Neural cell (in vitro differentiated cells): ENCODE measurements around the gene CNOT2. TPM values are rescaled to one million over a fixed set of nuclear protein-coding genes. Genes with fewer than 3 reads are reported as not detected.

Experiments
- H2AFZ ChIP-seq: fragments of 200-600, 300-800 bp; sonication (generic), shearing (Covaris generic); 2 replicates; pipeline ENCODE4 v1.6.0; 2014; ENCODE audit warnings: low read depth, mild to moderate bottlenecking, antibody characterized with exemption, low read length, moderate library complexity
- H3F3A ChIP-seq: fragments of 200-600 bp; shearing (Covaris generic); 2 replicates; pipeline ENCODE4 v1.6.1; 2016; ENCODE audit warnings: mild to moderate bottlenecking, moderate library complexity, mixed read lengths, antibody characterized with exemption, low read length; ENCODE audit not compliant: insufficient read depth, poor library complexity, severe bottlenecking
- H3K27ac ChIP-seq: fragments of 200-600, 300-800 bp; sonication (generic), shearing (Covaris generic); 2 replicates; pipeline ENCODE4 v1.5.1; 2014; ENCODE audit warnings: mild to moderate bottlenecking, low read length, moderate library complexity
- H3K27me3 ChIP-seq: fragments of 300-800, 200-600 bp; sonication (generic), shearing (Covaris generic); 2 replicates; pipeline ENCODE4 v1.6.0; 2014; ENCODE audit warnings: mild to moderate bottlenecking, low read depth, low read length, moderate library complexity; ENCODE audit not compliant: insufficient read depth
- H3K36me3 ChIP-seq: fragments of 300-800, 200-600 bp; sonication (generic), shearing (Covaris generic); 2 replicates; pipeline ENCODE4 v1.5.1; 2014; ENCODE audit warnings: mild to moderate bottlenecking, antibody characterized with exemption, low read length, moderate library complexity; ENCODE audit not compliant: insufficient read depth
- H3K4me2 ChIP-seq: fragments of 300-800, 200-600 bp; sonication (generic), shearing (Covaris generic); 2 replicates; pipeline ENCODE4 v1.6.0; 2014; ENCODE audit warnings: mild to moderate bottlenecking, low read length
- H3K4me3 ChIP-seq: fragments of 300-800, 200-600 bp; sonication (generic), shearing (Covaris generic); 2 replicates; pipeline ENCODE4 v1.5.1; 2014; ENCODE audit warnings: mild to moderate bottlenecking, low read length, moderate library complexity
- H3K79me2 ChIP-seq: fragments of 200-600 bp; shearing (Covaris generic); replicated peaks from 2 replicates; pipeline ENCODE4 v1.6.0; 2014; ENCODE audit warnings: mild to moderate bottlenecking, low read length, moderate library complexity; ENCODE audit not compliant: insufficient read depth
- H3K9ac ChIP-seq: fragments of 300-800, 200-600 bp; sonication (generic), shearing (Covaris generic); 2 replicates; pipeline ENCODE4 v1.6.1; 2016; ENCODE audit warnings: mild to moderate bottlenecking, low read length, mixed read lengths
- H3K9me2 ChIP-seq: fragments of 200-600 bp; shearing (Covaris generic); 2 replicates; pipeline ENCODE4 v1.6.1; 2016; ENCODE audit warnings: mild to moderate bottlenecking, low read length, mixed read lengths; ENCODE audit not compliant: insufficient read depth
- H3K9me3 ChIP-seq: fragments of 200-600, 300-800 bp; sonication (generic), shearing (Covaris generic); 2 replicates; pipeline ENCODE4 v1.6.1; 2016; ENCODE audit warnings: mild to moderate bottlenecking, mixed run types, low read length, moderate library complexity, mixed read lengths
- H4K20me1 ChIP-seq: fragments of 200-600 bp; shearing (Covaris generic); 2 replicates; pipeline ENCODE4 v1.6.1; 2016; ENCODE audit warnings: mild to moderate bottlenecking, mixed run types; ENCODE audit not compliant: insufficient read depth
- EP300 ChIP-seq: fragments of 450-650 bp; conservative IDR thresholded peaks from 2 replicates; pipeline ENCODE4 v1.6.1; 2014; ENCODE audit warnings: antibody characterized with exemption, mild to moderate bottlenecking, moderate library complexity; ENCODE audit not compliant: poor library complexity, severe bottlenecking
- EZH2 ChIP-seq: fragments of 200-600, 300-800 bp; shearing (Covaris generic), sonication (generic); IDR thresholded peaks from 2 replicates; pipeline ENCODE4 v1.6.1; 2014; ENCODE audit warnings: antibody characterized with exemption, low read length, borderline replicate concordance, mild to moderate bottlenecking; ENCODE audit not compliant: insufficient read depth, poor library complexity, severe bottlenecking
- MXI1 ChIP-seq: fragments of 450-650 bp; conservative IDR thresholded peaks from 2 replicates; pipeline ENCODE4 v1.6.1; 2014; ENCODE audit warnings: antibody characterized with exemption, mild to moderate bottlenecking; ENCODE audit not compliant: poor library complexity, severe bottlenecking
- POLR2AphosphoS5 ChIP-seq: IDR thresholded peaks from 2 replicates; pipeline ENCODE4 v1.6.1; 2012
- RAD21 ChIP-seq: fragments of 450-650 bp; conservative IDR thresholded peaks from 2 replicates; pipeline ENCODE4 v1.6.1; 2014; ENCODE audit warnings: antibody characterized with exemption, mild to moderate bottlenecking, moderate library complexity
- SMC3 ChIP-seq: fragments of 450-650 bp; conservative IDR thresholded peaks from 2 replicates; pipeline ENCODE4 v1.6.1; 2014; ENCODE audit warnings: antibody characterized with exemption, mild to moderate bottlenecking, moderate library complexity; ENCODE audit not compliant: poor library complexity
- TAF1 ChIP-seq: IDR thresholded peaks from 2 replicates; pipeline ENCODE4 v1.6.1; 2012; ENCODE audit warnings: low read depth
- polyA plus RNA-seq: library from polyadenylated mRNA; depleted of rRNA; stranded (reverse); fragments of >200 nt; gene quantifications from 2 replicates; pipeline ENCODE4 v1.2.3, GENCODE V29; 2014
- TF ChIP-seq, protein P1 (sequence below): fragments of 450-650 bp; IDR thresholded peaks from 2 replicates; pipeline ENCODE4 v1.5.1; 2014; ENCODE audit warnings: antibody characterized with exemption, mild to moderate bottlenecking, moderate library complexity; ENCODE audit not compliant: poor library complexity, severe bottlenecking
- TF ChIP-seq, protein P2 (sequence below): IDR thresholded peaks from 2 replicates; pipeline ENCODE4 v1.6.1; 2012; ENCODE audit warnings: borderline replicate concordance

Gene CNOT2
- polyA plus RNA-seq, 1 donor from 2014 or later = 158 TPM

DNA sequence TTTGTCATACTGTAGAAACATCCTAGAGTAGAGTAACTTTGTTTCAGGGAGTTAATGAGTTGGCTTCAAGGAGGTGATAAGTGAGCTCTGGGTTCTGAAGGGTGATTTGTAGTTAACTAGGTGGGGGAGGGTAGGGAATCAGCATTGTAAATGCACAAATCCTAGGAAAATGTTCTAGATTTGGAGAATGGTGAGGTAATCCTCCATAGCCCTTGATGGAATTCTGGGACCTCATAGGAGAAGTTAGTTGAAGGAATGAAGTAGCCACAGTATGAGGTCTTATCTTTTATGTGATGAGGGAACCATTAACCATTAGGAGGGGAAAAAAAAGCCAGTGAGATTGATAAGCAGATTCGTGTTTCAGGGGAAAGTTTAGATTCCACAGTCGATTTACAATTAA lies 8.0 kb downstream of the CNOT2 start:
- Histone ChIP-seq H3K36me3 (no peaks in the 10 kb centered on the region), H3K9ac (no peak overlapping the region), H3K9me2 (no peaks in the 10 kb centered on the region), H3K79me2 (peaks cover 98% of the 10 kb centered on the region), H3K27ac (no peak overlapping the region), H3K4me3 (no peak overlapping the region), H3K4me2 (no peak overlapping the region), H4K20me1 (no peaks in the 10 kb centered on the region), H3K9me3 (no peaks in the 10 kb centered on the region), H3F3A (no peaks in the 10 kb centered on the region), H2AFZ (no peak overlapping the region), H3K27me3 (no peaks in the 10 kb centered on the region)
- TF ChIP-seq POLR2AphosphoS5 = no peak
- TF ChIP-seq SMC3 = no peak
- TF ChIP-seq EZH2 = no peak
- no peak for TF ChIP-seq RAD21
- TF ChIP-seq MXI1 = no peak
- TF ChIP-seq, protein P1, sequence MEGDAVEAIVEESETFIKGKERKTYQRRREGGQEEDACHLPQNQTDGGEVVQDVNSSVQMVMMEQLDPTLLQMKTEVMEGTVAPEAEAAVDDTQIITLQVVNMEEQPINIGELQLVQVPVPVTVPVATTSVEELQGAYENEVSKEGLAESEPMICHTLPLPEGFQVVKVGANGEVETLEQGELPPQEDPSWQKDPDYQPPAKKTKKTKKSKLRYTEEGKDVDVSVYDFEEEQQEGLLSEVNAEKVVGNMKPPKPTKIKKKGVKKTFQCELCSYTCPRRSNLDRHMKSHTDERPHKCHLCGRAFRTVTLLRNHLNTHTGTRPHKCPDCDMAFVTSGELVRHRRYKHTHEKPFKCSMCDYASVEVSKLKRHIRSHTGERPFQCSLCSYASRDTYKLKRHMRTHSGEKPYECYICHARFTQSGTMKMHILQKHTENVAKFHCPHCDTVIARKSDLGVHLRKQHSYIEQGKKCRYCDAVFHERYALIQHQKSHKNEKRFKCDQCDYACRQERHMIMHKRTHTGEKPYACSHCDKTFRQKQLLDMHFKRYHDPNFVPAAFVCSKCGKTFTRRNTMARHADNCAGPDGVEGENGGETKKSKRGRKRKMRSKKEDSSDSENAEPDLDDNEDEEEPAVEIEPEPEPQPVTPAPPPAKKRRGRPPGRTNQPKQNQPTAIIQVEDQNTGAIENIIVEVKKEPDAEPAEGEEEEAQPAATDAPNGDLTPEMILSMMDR = no peak
- TF ChIP-seq EP300 = no peak
- TF ChIP-seq TAF1 = no peak
- TF ChIP-seq, protein P2, sequence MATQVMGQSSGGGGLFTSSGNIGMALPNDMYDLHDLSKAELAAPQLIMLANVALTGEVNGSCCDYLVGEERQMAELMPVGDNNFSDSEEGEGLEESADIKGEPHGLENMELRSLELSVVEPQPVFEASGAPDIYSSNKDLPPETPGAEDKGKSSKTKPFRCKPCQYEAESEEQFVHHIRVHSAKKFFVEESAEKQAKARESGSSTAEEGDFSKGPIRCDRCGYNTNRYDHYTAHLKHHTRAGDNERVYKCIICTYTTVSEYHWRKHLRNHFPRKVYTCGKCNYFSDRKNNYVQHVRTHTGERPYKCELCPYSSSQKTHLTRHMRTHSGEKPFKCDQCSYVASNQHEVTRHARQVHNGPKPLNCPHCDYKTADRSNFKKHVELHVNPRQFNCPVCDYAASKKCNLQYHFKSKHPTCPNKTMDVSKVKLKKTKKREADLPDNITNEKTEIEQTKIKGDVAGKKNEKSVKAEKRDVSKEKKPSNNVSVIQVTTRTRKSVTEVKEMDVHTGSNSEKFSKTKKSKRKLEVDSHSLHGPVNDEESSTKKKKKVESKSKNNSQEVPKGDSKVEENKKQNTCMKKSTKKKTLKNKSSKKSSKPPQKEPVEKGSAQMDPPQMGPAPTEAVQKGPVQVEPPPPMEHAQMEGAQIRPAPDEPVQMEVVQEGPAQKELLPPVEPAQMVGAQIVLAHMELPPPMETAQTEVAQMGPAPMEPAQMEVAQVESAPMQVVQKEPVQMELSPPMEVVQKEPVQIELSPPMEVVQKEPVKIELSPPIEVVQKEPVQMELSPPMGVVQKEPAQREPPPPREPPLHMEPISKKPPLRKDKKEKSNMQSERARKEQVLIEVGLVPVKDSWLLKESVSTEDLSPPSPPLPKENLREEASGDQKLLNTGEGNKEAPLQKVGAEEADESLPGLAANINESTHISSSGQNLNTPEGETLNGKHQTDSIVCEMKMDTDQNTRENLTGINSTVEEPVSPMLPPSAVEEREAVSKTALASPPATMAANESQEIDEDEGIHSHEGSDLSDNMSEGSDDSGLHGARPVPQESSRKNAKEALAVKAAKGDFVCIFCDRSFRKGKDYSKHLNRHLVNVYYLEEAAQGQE = no peak

DNA sequence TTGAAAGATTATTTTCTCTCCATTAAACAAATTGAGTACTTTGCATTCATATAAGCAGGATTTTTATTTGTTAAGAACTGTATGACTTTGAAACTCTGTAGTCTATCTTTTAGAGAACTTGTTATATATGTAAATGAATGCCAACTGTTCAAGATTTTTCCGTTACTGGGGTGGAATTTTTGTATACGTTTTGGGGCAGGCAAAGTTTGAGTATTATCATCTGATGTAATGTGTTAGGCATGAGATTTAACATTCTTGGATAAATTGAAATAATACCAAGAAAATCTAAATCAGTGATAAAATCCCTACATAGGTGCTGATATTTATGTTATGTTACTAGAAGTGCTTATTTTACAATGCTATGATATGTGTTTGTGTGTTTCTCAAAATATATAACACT lies 8.4 kb downstream of the CNOT2 start:
- no peaks in the 10 kb centered on the region for H3K9me2 ChIP-seq
- no peaks in the 10 kb centered on the region for H4K20me1 ChIP-seq
- H3K4me2 ChIP-seq = no peak overlapping the region
- H3K27ac ChIP-seq = no peak overlapping the region
- H3K36me3 ChIP-seq = no peaks in the 10 kb centered on the region
- no peaks in the 10 kb centered on the region for H3K9me3 ChIP-seq
- no peaks in the 10 kb centered on the region for H3F3A ChIP-seq
- peaks cover 98% of the 10 kb centered on the region for H3K79me2 ChIP-seq
- no peaks in the 10 kb centered on the region for H3K27me3 ChIP-seq
- H3K4me3 ChIP-seq = no peak overlapping the region
- H2AFZ ChIP-seq = no peak overlapping the region
- no peak overlapping the region for H3K9ac ChIP-seq
- TF ChIP-seq EZH2 = no peak
- no peak for TF ChIP-seq MXI1
- TF ChIP-seq POLR2AphosphoS5 = no peak
- no peak for TF ChIP-seq EP300
- TF ChIP-seq RAD21 = no peak
- no peak for TF ChIP-seq SMC3
- TF ChIP-seq, protein P2 = no peak
- no peak for TF ChIP-seq TAF1
- TF ChIP-seq, protein P1 = no peak
